ENCODE results near the gene OR2H2. TPM values are rescaled to one million over a fixed set of nuclear protein-coding genes. Genes with fewer than 3 reads are reported as not detected.
A peak's percentile ranks its signal among the peaks of the same experiment; 100 is the strongest.

OR2H2 gene
- total and polyA plus RNA-seq, 4 donors, result not detected

DNA sequence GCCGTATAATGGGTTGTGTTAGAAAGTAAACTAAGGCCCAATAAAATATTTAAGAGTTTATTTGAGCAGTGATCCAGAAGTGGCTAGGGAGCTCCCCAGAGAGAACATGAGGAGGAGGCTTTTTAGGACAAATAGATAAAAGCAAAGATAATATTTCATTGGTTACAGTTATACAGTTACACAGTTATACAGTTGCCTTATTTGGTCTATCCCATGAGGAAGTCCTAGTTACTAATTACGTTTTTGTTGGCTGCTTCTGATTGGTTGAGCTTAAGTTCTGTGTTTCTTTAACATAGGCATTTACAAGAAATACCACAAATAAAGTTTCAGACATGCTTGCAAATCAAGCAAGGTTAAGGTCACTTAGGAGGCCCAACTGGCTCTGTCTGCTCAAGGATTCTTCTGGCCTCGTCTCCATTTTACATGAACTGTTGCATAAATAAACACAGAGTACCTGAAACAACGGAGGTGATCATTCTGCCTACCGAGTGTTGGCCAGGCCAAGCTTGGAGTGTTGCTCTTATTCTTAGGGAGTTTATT lies 32.3 kb upstream of the OR2H2 start:
- H3K27me3 ChIP-seq (ENCODE audit: control insufficient read depth in 3 of 3, insufficient read depth in 3 of 3, low read length in 2 of 3), result peaks cover 5 to 55% (median 28%) of the 10 kb centered on the region in 3 donors
- H3K4me3 ChIP-seq, result no peak overlapping the region
- no peaks in the 10 kb centered on the region for H3K36me3 ChIP-seq (ENCODE audit: control insufficient read depth in 4 of 4, insufficient read depth in 4 of 4, low read length in 4 of 4)
- H3K4me1 ChIP-seq (ENCODE audit: control insufficient read depth in 5 of 5, insufficient read depth in 5 of 5, low read length in 5 of 5), result peaks cover 0 to 17% (median 6%) of the 10 kb centered on the region in 5 donors
- H3K9ac ChIP-seq (ENCODE audit: insufficient read depth in 1 of 2, low read length in 2 of 2), result no peak overlapping the region
- no peak overlapping the region for H3K27ac ChIP-seq (ENCODE audit: low read depth in 1 of 2, low read length in 1 of 2)
- peaks cover 0 to 6% (median 0%) of the 10 kb centered on the region in 4 donors for H3K9me3 ChIP-seq (ENCODE audit: control insufficient read depth in 4 of 4, insufficient read depth in 3 of 4, low read length in 3 of 4)
- ATAC-seq (ENCODE audit: insufficient read depth, low FRiP score), result peak; percentile 59
- TF ChIP-seq, protein P1, sequence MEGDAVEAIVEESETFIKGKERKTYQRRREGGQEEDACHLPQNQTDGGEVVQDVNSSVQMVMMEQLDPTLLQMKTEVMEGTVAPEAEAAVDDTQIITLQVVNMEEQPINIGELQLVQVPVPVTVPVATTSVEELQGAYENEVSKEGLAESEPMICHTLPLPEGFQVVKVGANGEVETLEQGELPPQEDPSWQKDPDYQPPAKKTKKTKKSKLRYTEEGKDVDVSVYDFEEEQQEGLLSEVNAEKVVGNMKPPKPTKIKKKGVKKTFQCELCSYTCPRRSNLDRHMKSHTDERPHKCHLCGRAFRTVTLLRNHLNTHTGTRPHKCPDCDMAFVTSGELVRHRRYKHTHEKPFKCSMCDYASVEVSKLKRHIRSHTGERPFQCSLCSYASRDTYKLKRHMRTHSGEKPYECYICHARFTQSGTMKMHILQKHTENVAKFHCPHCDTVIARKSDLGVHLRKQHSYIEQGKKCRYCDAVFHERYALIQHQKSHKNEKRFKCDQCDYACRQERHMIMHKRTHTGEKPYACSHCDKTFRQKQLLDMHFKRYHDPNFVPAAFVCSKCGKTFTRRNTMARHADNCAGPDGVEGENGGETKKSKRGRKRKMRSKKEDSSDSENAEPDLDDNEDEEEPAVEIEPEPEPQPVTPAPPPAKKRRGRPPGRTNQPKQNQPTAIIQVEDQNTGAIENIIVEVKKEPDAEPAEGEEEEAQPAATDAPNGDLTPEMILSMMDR (IDR thresholded peaks at IDR 0.05; ENCODE audit: control extremely low read depth, extremely low read depth), result no peak
- DNase-seq, result peak in 2 of 3 donors; percentile 83 to 88
- WGBS, 2 donors, result 32 to 35% methylated on average over 5 of the region's 5 CpGs

DNA sequence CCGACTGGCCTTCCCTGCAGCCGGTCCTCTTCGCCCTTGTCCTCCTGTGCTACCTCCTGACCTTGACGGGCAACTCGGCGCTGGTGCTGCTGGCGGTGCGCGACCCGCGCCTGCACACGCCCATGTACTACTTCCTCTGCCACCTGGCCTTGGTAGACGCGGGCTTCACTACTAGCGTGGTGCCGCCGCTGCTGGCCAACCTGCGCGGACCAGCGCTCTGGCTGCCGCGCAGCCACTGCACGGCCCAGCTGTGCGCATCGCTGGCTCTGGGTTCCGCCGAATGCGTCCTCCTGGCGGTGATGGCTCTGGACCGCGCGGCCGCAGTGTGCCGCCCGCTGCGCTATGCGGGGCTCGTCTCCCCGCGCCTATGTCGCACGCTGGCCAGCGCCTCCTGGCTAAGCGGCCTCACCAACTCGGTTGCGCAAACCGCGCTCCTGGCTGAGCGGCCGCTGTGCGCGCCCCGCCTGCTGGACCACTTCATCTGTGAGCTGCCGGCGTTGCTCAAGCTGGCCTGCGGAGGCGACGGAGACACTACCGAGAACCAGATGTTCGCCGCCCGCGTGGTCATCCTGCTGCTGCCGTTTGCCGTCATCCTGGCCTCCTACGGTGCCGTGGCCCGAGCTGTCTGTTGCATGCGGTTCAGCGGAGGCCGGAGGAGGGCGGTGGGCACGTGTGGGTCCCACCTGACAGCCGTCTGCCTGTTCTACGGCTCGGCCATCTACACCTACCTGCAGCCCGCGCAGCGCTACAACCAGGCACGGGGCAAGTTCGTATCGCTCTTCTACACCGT lies 31.5 kb upstream of the OR2H2 start:
- H3K4me1 ChIP-seq (ENCODE audit: control insufficient read depth in 5 of 5, insufficient read depth in 5 of 5, low read length in 5 of 5), result peaks cover 0 to 17% (median 6%) of the 10 kb centered on the region in 5 donors
- ATAC-seq (ENCODE audit: insufficient read depth, low FRiP score), result peak; percentile 78
- WGBS, 2 donors, result 3 to 8% methylated on average over 83 of the region's 83 CpGs

DNA sequence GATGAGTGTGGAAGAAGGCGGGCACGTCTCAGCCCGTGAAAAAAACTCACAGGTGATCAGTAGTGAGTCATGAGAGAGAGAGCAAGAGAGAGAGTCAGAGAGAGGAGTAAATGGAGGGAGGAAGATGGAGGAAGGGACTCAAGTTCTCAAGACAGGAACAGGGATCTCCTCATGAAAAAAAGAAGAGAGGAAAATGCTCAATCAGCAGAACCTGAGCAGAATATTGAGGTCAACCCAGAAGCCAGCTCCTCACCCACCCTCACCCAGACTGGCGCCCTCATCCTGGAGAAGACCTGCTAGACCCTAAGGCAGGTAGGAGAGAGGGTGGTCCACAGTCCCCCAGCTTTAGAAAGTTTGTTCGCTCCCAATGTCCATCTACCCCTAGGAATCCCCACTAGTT lies 30.2 kb upstream of the OR2H2 start:
- no peak overlapping the region for H3K27ac ChIP-seq (ENCODE audit: low read depth in 1 of 2, low read length in 1 of 2)
- WGBS, 2 donors, result 86 to 87% methylated on average over 5 of the region's 5 CpGs
- peaks cover 5 to 48% (median 28%) of the 10 kb centered on the region in 3 donors for H3K27me3 ChIP-seq (ENCODE audit: control insufficient read depth in 3 of 3, insufficient read depth in 3 of 3, low read length in 2 of 3)
- ATAC-seq (ENCODE audit: insufficient read depth, low FRiP score) (no peak), DNase-seq (no peak)
- TF ChIP-seq, protein P1 (IDR thresholded peaks at IDR 0.05; ENCODE audit: control extremely low read depth, extremely low read depth), result no peak
- no peaks in the 10 kb centered on the region for H3K36me3 ChIP-seq (ENCODE audit: control insufficient read depth in 4 of 4, insufficient read depth in 4 of 4, low read length in 4 of 4)
- no peak overlapping the region for H3K9ac ChIP-seq (ENCODE audit: insufficient read depth in 1 of 2, low read length in 2 of 2)
- H3K4me1 ChIP-seq (ENCODE audit: control insufficient read depth in 5 of 5, insufficient read depth in 5 of 5, low read length in 5 of 5), result peaks cover 0 to 17% (median 6%) of the 10 kb centered on the region in 5 donors
- H3K9me3 ChIP-seq (ENCODE audit: control insufficient read depth in 4 of 4, insufficient read depth in 3 of 4, low read length in 3 of 4), result peaks cover 0 to 8% (median 0%) of the 10 kb centered on the region in 4 donors
- no peak overlapping the region for H3K4me3 ChIP-seq

More for the DNA sequence above, 31.5 kb upstream of the OR2H2 start:
- Histone ChIP-seq H3K9me3 (ENCODE audit: control insufficient read depth in 4 of 4, insufficient read depth in 3 of 4, low read length in 3 of 4) (peaks cover 0 to 6% (median 0%) of the 10 kb centered on the region in 4 donors), H3K4me3 (no peak overlapping the region), H3K27ac (ENCODE audit: low read depth in 1 of 2, low read length in 1 of 2) (peak overlapping the region in 1 of 2 donors; percentile 26), H3K36me3 (ENCODE audit: control insufficient read depth in 4 of 4, insufficient read depth in 4 of 4, low read length in 4 of 4) (no peaks in the 10 kb centered on the region), H3K9ac (ENCODE audit: insufficient read depth in 1 of 2, low read length in 2 of 2) (no peak overlapping the region), H3K27me3 (ENCODE audit: control insufficient read depth in 3 of 3, insufficient read depth in 3 of 3, low read length in 2 of 3) (peaks cover 5 to 53% (median 28%) of the 10 kb centered on the region in 3 donors)
- TF ChIP-seq, protein P1 (IDR thresholded peaks at IDR 0.05; ENCODE audit: control extremely low read depth, extremely low read depth), result no peak
- DNase-seq, result peak; percentile 84 to 94 (median 90)
